HK-2 (cell line): ENCODE results near the gene ZNF24.

ENCODE experiments used
- DNase-seq: peaks from one replicate; pipeline ENCODE4 v3.0.0-alpha.2; 2018; ENCODE audit not compliant: unreplicated experiment

The ZNF24 gene

DNA sequence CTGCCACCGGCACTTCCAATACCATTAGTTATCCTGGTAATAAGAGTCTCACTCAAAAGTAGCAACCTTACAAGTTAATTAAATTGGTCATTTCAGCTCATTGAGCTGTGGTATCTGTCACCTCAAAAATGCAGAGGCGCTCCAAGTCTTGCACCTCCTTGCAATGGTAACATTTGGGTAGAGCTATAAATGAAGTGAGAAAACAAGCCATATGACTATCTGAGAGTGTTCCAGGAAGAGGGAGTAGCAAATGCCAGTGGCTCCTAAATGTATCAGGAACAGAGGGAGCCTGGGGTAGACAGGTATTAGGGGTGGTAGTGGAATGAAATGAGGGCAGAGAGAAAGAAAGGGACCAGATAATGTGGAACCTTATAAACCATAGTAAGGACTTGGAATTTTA lies 48.2 kb downstream of the ZNF24 start:
- DNase-seq = no peak

DNA sequence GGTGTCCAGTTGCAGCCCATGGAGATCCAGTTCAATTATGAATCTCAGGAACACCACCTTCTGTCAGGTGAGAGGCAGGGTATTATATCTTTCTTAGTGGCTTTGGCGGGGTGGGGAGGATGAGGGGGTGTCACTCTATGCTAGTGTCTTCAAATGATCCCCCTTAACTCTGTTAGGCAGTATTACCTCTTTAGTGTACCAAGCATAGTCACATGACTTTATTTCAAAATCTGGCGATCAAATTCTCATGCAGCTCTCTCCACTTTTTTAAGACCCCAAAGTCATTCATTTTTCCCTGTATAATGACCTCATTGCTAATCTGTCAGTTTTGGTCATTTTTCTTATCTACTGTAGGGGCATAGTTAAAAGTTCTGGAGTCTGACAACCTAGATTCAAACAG lies 53.1 kb downstream of the ZNF24 start:
- DNase-seq = no peak

DNA sequence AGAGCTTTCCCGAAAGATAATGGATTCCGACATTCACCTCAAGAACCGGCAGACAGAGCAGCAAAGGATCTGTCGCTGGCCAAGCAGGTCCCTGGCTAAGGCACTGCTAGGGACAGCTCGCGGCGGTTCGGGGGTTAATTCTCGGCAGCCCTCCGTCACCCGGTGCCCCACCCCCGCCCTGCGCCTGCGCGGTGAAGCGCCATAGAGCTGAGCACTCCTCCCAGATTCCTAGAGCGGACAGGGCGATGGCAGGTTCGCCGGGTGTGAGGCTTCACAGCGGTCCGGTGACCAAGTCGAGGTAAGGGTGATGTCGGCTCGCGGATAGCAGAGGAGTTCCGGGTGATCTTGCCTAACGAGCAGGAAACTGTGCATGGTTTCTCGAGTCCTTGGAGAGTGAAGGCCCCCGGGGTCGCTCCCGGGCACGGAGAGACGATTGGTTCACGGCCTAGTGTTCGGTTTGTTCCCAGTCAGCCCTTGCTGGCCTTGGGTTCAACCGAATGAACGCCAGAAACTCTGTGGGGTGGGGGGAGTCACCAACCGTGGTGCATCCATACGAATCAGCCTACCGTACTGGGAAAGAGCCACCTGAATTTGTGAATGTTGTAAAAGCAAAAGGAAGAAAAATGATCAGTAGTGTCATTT lies 54.0 kb downstream of the ZNF24 start, which contains the start of gene ZSCAN30:
TSS of gene ZSCAN30 (minus strand) at position 136 of the 642 bp plus-strand sequence. CDS start 25,877 bp downstream, outside the sequence.
- peak; percentile 93 for DNase-seq

DNA sequence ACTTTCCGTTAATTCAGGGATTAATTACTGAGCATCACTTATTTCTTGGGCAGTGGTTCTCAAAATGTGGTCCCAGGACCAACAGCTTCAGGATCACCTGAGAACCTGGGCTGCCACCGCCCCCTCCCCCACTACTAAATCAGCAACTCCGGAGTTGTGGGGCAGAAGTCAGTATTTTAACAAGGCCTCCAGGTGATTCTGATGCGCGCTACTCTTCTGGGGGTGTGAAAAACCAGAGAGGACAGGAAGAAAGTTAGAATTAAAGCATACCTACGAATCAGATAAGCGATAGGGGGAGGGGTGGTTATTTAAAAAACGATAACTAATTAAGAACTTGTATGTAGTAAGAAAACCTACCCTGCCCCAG lies 54.5 kb downstream of the ZNF24 start:
- DNase-seq = no peak

DNA sequence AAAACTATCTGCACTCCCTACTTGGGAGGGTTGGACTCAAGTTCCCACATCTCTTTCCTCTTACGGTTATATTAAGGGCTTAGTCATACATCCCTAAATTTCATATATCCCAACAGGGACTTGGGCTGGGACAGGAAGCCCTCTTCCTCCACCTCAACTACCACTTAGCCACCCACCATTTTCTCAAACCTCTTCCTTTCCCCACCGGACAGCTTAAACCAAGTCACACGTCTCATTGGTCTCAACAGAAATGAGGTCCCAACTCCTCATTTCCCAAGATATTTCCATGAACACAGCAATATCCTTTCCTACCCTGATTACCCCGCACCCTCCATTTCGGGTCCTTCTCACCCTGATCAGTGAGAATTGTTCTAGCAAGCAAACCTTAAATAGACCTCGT lies 54.9 kb downstream of the ZNF24 start:
- DNase-seq = no peak

DNA sequence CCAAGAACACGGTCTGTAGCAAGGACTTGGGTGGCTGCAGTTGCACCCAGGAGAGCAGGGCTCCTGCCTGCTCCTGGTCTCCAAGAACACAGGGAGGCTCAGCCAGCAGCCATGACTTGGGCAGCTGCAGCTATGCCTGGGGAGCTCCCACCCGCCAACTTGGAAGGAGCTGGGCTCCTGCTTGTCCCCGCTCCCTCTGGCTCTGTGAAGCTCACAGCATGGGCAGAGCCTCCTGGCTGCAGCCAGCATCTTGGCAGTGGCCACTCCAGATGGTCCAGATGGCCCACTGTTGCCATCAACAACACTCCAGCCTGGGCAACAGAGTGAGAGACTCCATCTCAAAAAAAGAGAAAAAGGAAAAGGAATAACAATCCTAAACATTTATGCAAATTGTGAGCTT lies 59.4 kb downstream of the ZNF24 start:
- no peak for DNase-seq

DNA sequence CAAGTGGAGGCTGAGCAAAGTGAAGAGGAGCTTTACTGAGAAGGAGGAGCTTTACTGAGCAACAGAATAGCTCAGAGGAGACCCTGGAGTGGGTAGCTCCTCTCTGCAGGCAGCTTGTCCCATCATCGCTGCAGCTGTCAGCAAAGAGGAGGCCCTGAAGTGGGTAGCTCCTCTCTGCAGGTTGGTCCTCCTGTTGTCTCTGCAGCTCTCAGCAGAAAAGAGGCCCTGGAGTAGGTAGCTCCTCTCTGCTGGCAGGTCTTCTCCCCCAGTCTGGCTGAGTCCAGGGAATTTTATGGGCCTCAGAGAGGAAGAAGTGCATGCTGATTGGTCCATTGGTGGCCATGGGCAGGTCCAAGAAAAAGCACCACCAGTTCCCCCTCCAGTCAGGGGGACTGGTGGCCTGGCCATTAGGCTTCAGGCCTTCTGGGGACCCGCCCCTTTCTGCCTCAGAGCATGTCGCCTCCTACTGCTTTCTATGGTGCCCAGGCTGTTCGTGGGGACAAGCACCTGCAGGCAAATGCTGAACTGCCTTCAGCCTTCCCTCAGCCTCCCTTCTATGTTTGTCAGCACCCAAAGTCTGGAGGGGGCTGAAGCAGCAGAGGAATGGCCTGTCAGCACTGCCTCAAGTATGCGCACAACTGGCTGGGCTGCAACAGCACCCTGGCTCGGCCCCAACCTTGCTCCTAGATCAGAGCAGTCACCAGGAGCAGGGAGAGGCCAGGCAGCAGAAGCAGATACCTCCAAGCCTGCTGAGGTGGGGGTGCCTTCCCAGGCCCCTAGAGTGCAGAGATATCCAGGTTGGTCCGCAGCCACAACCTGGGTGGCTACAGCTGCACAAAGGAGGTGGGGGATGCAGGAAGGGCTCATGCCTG lies 60.1 kb downstream of the ZNF24 start:
- no peak for DNase-seq

DNA sequence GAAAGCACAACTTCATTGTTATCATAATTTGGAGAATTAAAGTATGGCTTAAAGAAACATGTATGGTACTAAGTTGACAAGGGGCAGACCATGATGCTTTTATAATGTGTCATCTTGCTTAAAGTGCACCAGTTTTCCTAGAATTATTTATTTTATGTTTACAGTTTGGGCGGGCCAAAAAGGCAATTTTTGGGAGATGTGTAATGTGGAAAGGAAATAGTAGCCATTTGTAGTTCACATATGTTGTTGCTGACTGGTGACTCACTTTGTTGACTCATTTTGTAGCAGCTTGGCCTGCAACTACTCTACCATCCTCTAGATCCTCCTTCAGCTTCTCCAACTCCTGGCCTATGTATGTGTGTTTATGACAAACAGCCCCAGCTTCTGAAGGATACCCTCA lies 61.9 kb downstream of the ZNF24 start:
- DNase-seq = no peak
